A549 (cell line): ENCODE results near the gene SNTG2. TPM values are rescaled to one million over a fixed set of nuclear protein-coding genes. Genes with fewer than 3 reads are reported as not detected.

Experiments
- ATAC-seq, 2 experiments: fragments of 200-7000 bp in 1 of 2; fragments of >200 bp in 1 of 2; cut with Nextera tagmentation in 1 of 2; cut with Tn5 transposase in 1 of 2; 3 replicates each; pipeline versions ENCODE4 v1.8.0 to v1.9.1; 2018 to 2020; ENCODE audit warnings: mild to moderate bottlenecking in 1 of 2, moderate library complexity in 1 of 2
- CTCF ChIA-PET: fragments of 300-600 bp; sonication (Branson Sonifier 250); formaldehyde crosslinking; extraction: SDS; loops from one replicate; lab custom pipeline; 2021; ENCODE audit warnings: antibody characterized with exemption, inconsistent platforms; lab: Yijun Ruan, JAX
- POLR2A ChIA-PET: fragments of 350-600 bp; formaldehyde crosslinking; extraction: SDS; loops from one replicate; lab custom pipeline; 2021; ENCODE audit warnings: antibody characterized with exemption, inconsistent platforms; lab: Yijun Ruan, JAX
- DNase-seq, 2 experiments: peaks; one replicate each; pipeline versions ENCODE4 v3.0.0 to v3.0.0-alpha.2; 2011 to 2016; ENCODE audit warnings: low read depth in 1 of 2, low spot score in 1 of 2
- FAIRE-seq: peaks from 2 replicates; lab custom pipeline; 2011; peaks lifted over from hg19 to GRCh38; lab: Jason Lieb, UNC
- H3K27ac ChIP-seq, 2 experiments: fragments of >200 bp; sonication (Bioruptor Twin); formaldehyde crosslinking; 3 replicates each; pipeline ENCODE4 v1.5.1; 2016 to 2017
- H3K4me1 ChIP-seq: fragments of >200 bp; sonication (Bioruptor Twin); formaldehyde crosslinking; 3 replicates; pipeline ENCODE4 v1.6.1; 2016
- H3K4me2 ChIP-seq: fragments of >200 bp; sonication (Bioruptor Twin); formaldehyde crosslinking; 3 replicates; pipeline ENCODE4 v1.6.1; 2016
- H3K4me3 ChIP-seq: fragments of >200 bp; sonication (Bioruptor Twin); formaldehyde crosslinking; 3 replicates; pipeline ENCODE4 v1.5.1; 2016
- H3K9me3 ChIP-seq: fragments of >200 bp; sonication (Bioruptor Twin); formaldehyde crosslinking; 3 replicates; pipeline ENCODE4 v1.6.1; 2016
- ATOH8 ChIP-seq: fragments of 250-450 bp; sonication (Bioruptor Pico); IDR thresholded peaks from 2 replicates; pipeline ENCODE4 v1.5.0; 2020; ENCODE audit warnings: low read depth, mild to moderate bottlenecking, moderate library complexity
- CBX8 ChIP-seq: fragments of 200-600 bp; sonication (generic); IDR thresholded peaks from 2 replicates; pipeline ENCODE4 v1.6.1; 2016
- E2F6 ChIP-seq: IDR thresholded peaks from 2 replicates; pipeline ENCODE4 v1.6.1; 2012; ENCODE audit warnings: low read depth, borderline replicate concordance
- FOSB ChIP-seq: fragments of 250-450 bp; sonication (Bioruptor Pico); IDR thresholded peaks from 2 replicates; pipeline ENCODE4 v1.5.0; 2020; ENCODE audit warnings: mild to moderate bottlenecking, moderate library complexity
- FOSL2 ChIP-seq, 2 experiments: fragments of 450-650 bp in 1 of 2; fragments of >200 bp in 1 of 2; sonication (Bioruptor Twin) in 1 of 2; formaldehyde crosslinking; IDR thresholded peaks; 2 replicates each; pipeline versions ENCODE4 v1.5.0 to v1.6.1; 2016 to 2020; ENCODE audit warnings: mild to moderate bottlenecking in 1 of 2, moderate library complexity in 1 of 2
- HDAC2 ChIP-seq: fragments of 200-600 bp; sonication (generic); IDR thresholded peaks from 2 replicates; pipeline ENCODE4 v1.6.1; 2016
- HOXA7 ChIP-seq: fragments of 250-450 bp; sonication (Bioruptor Pico); IDR thresholded peaks from 2 replicates; pipeline ENCODE4 v1.5.0; 2020; ENCODE audit warnings: mild to moderate bottlenecking, moderate library complexity
- HOXB13 ChIP-seq: fragments of 250-450 bp; sonication (Bioruptor Pico); IDR thresholded peaks from 2 replicates; pipeline ENCODE4 v1.5.0; 2020; ENCODE audit warnings: low read depth, mild to moderate bottlenecking, moderate library complexity
- HOXB5 ChIP-seq: fragments of 250-450 bp; sonication (Bioruptor Pico); IDR thresholded peaks from 2 replicates; pipeline ENCODE4 v1.5.0; 2020; ENCODE audit warnings: mild to moderate bottlenecking, moderate library complexity
- JUN ChIP-seq, 2 experiments: fragments of >200 bp; sonication (Bioruptor Twin); formaldehyde crosslinking; IDR thresholded peaks; 2 replicates in 1 of 2; 3 replicates in 1 of 2; pipeline ENCODE4 v1.6.1; 2016 to 2017
- MAFK ChIP-seq: fragments of 450-650 bp; IDR thresholded peaks from 2 replicates; pipeline ENCODE4 v1.6.1; 2014; ENCODE audit not compliant: partially characterized antibody
- PBX3 ChIP-seq: IDR thresholded peaks from 2 replicates; pipeline ENCODE4 v1.6.1; 2012
- REST ChIP-seq: fragments of 200-600 bp; sonication (generic); IDR thresholded peaks from 2 replicates; pipeline ENCODE4 v1.6.1; 2016; ENCODE audit warnings: antibody characterized with exemption, mild to moderate bottlenecking, moderate library complexity
- SMC3 ChIP-seq: fragments of >200 bp; sonication (Bioruptor Twin); formaldehyde crosslinking; IDR thresholded peaks from 3 replicates; pipeline ENCODE4 v1.6.1; 2018; ENCODE audit warnings: inconsistent platforms
- SREBF2 ChIP-seq: fragments of 450-650 bp; IDR thresholded peaks from 2 replicates; pipeline ENCODE4 v1.6.1; 2014; ENCODE audit warnings: mild to moderate bottlenecking, moderate library complexity
- TFCP2L1 ChIP-seq: fragments of 250-450 bp; sonication (Bioruptor Pico); IDR thresholded peaks from 2 replicates; pipeline ENCODE4 v1.5.0; 2021; ENCODE audit warnings: mild to moderate bottlenecking
- TP53 ChIP-seq: fragments of 250-450 bp; sonication (Bioruptor Pico); IDR thresholded peaks from 2 replicates; pipeline ENCODE4 v1.5.0; 2021; ENCODE audit warnings: mild to moderate bottlenecking, moderate library complexity
- ZC3H11A ChIP-seq: fragments of 450-650 bp; IDR thresholded peaks from 2 replicates; pipeline ENCODE4 v1.6.1; 2014; ENCODE audit warnings: antibody characterized with exemption, mild to moderate bottlenecking
- ZFP36 ChIP-seq: fragments of 450-650 bp; IDR thresholded peaks from 2 replicates; pipeline ENCODE4 v1.6.1; 2014; ENCODE audit warnings: borderline replicate concordance; ENCODE audit not compliant: partially characterized antibody
- WGBS: methylation state at CpG from one replicate; pipeline ENCODE4 v1.1.6; 2017; ENCODE audit errors: missing lambda C conversion rate; 5-methylcytosine and 5-hydroxymethylcytosine counted together
- polyA plus RNA-seq, 4 experiments: library from polyadenylated mRNA; depleted of rRNA in 3 of 4; stranded (reverse); fragments of >200 nt; fragmentation: RNase III in 1 of 4; extraction: RNeasy Plus Mini Kit Qiagen cat#74134 plus additional on column Dnase treatment in 1 of 4; gene quantifications; 2 replicates in 3 of 4; 3 replicates in 1 of 4; pipeline ENCODE4 v1.2.3, GENCODE V29; 2011 to 2017

Gene SNTG2
- polyA plus RNA-seq, 2 of the 4 experiments (the other 2 are of a cell fraction) = not detected

GRCh38 chr2:1299043-1299442, 348.4 kb downstream of the SNTG2 start:
- no peak for ATAC-seq
- 25% methylated on average over 6 of the region's 6 CpGs for WGBS
- TF ChIP-seq SREBF2 = no peak
- TF ChIP-seq HDAC2 = no peak
- no peak for TF ChIP-seq JUN (IDR thresholded peaks at IDR 0.05)
- TF ChIP-seq MAFK = no peak
- TF ChIP-seq HOXB13 = no peak
- no peak for TF ChIP-seq ATOH8 (CRISPR knock-in tag)

GRCh38 chr2:1300284-1300683, 349.6 kb downstream of the SNTG2 start:
- no peaks in the 10 kb centered on the region for H3K9me3 ChIP-seq
- DNase-seq (no peak), FAIRE-seq (no peak), ATAC-seq (no peak)
- ChIA-PET CTCF (no interaction called here), POLR2A (no interaction called here)
- H3K4me3 ChIP-seq = no peak overlapping the region
- no peak overlapping the region for H3K27ac ChIP-seq
- no peak for TF ChIP-seq HOXA7 (CRISPR knock-in tag)
- TF ChIP-seq PBX3 = no peak
- no peak for TF ChIP-seq HOXB5 (CRISPR knock-in tag)
- TF ChIP-seq TFCP2L1 (CRISPR knock-in tag) = no peak
- TF ChIP-seq ZC3H11A = no peak
- no peak for TF ChIP-seq FOSB (CRISPR knock-in tag)
- TF ChIP-seq ZFP36 = no peak
- TF ChIP-seq REST = no peak
- no peak for TF ChIP-seq CBX8
- TF ChIP-seq SMC3 = no peak
- TF ChIP-seq E2F6 = no peak
- TF ChIP-seq TP53 (CRISPR knock-in tag) = no peak
- TF ChIP-seq ATOH8 (CRISPR knock-in tag) = no peak
- TF ChIP-seq FOSL2 (IDR thresholded peaks at IDR 0.05) = no peak
- no peak for TF ChIP-seq FOSL2 (CRISPR knock-in tag; IDR thresholded peaks at IDR 0.05)
- no peaks in the 10 kb centered on the region for H3K4me1 ChIP-seq
- H3K4me2 ChIP-seq = no peak overlapping the region
- WGBS = 2% methylated on average over 9 of the region's 9 CpGs

More at GRCh38 chr2:1299043-1299442, 348.4 kb downstream of the SNTG2 start:
- Histone ChIP-seq H3K4me2 (no peak overlapping the region), H3K4me3 (no peak overlapping the region), H3K27ac (no peak overlapping the region), H3K9me3 (no peaks in the 10 kb centered on the region), H3K4me1 (no peaks in the 10 kb centered on the region)
- DNase-seq (no peak), FAIRE-seq (no peak)
- CTCF ChIA-PET = no interaction called here
- POLR2A ChIA-PET = no interaction called here
